GM12872 (cell line): ENCODE data around the gene OR2L5.

Experiments
- TF ChIP-seq, protein P1 (sequence below): IDR thresholded peaks from 3 replicates; pipeline ENCODE4 v1.5.1; 2011; ENCODE audit warnings: low read depth, mild to moderate bottlenecking, low read length, moderate library complexity; ENCODE audit not compliant: insufficient read depth

Gene OR2L5, protein sequence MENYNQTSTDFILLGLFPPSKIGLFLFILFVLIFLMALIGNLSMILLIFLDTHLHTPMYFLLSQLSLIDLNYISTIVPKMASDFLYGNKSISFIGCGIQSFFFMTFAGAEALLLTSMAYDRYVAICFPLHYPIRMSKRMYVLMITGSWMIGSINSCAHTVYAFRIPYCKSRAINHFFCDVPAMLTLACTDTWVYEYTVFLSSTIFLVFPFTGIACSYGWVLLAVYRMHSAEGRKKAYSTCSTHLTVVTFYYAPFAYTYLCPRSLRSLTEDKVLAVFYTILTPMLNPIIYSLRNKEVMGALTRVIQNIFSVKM

DNA sequence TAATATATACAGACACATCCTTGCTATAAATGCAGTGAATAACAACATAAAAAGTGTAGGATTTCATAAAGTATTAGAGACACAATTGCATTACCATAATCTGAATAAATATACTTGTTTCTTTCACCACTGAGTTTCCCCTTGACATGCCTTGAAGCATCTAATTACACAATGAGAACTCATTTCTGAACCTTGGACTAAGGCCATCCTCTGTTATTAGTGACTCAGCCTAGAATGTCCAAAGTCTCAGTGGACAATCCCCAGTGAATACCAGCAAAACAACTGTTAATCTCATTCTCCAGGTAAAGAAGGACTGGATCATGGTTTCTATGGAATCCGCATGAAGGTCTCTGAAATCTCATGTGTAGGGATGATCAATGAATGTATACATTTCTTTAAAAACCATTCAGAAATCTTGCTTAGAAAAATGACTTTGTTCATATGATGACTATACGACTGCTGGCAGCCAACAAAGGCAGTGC is at the start of gene OR2L5:
TSS of gene OR2L5 (plus strand) at position 432 of the 482 bp plus-strand sequence. CDS start 8,288 bp downstream, outside the sequence.
- TF ChIP-seq, protein P1, sequence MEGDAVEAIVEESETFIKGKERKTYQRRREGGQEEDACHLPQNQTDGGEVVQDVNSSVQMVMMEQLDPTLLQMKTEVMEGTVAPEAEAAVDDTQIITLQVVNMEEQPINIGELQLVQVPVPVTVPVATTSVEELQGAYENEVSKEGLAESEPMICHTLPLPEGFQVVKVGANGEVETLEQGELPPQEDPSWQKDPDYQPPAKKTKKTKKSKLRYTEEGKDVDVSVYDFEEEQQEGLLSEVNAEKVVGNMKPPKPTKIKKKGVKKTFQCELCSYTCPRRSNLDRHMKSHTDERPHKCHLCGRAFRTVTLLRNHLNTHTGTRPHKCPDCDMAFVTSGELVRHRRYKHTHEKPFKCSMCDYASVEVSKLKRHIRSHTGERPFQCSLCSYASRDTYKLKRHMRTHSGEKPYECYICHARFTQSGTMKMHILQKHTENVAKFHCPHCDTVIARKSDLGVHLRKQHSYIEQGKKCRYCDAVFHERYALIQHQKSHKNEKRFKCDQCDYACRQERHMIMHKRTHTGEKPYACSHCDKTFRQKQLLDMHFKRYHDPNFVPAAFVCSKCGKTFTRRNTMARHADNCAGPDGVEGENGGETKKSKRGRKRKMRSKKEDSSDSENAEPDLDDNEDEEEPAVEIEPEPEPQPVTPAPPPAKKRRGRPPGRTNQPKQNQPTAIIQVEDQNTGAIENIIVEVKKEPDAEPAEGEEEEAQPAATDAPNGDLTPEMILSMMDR = no peak

DNA sequence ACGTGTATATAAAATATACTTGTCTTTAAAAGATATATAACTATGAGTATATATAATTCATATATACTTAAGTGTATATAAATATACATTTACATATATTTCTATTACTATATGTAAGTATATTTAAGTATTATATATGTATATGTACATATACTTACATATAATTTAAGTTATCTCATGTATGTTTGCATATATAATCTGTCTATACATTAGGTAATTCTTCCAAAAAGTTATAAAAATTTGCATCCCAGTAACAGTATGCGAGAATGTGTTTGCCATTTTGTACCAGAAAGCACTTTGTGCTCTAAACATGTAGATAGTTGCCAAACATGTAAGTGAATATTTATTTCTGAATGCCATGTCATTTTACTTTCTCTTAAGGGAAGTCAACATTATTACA is 48.5 kb upstream of the OR2L5 start, which contains the start of gene OR2AK2:
TSS of gene OR2AK2 (plus strand) at position 301 of the 400 bp plus-strand sequence. CDS start 144 bp downstream, outside the sequence.
- TF ChIP-seq, protein P1 = no peak

DNA sequence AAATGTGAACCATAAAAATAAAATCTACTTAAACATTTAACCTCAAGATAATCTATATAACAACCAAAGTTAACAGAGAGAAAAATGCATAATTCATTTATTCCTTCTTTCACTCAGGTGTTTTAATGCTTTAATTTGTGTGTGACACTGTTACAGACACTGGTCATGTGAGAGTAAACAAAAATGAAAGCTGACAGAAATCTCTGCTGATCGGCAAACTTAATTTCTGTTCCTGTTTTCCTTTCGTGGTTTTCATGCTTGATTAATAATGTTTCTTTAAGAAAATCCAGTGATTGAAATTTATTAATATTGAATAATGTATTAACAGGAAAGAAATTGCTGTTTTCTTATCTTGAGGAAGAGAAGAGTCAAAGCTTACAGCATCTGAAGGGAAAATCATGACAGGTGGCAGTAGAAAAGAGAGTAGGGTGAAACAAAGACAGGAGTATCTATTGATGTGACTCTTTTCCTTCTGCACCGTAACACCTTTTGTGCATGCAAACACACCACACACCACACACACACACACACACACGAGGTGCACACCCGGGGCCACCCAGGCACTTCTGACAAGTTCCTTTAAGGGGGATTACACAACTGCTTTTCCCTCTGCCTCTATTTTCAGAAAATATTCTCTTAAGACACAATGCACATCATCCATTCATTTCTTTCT is 46.8 kb upstream of the OR2L5 start:
- TF ChIP-seq, protein P1 = no peak

DNA sequence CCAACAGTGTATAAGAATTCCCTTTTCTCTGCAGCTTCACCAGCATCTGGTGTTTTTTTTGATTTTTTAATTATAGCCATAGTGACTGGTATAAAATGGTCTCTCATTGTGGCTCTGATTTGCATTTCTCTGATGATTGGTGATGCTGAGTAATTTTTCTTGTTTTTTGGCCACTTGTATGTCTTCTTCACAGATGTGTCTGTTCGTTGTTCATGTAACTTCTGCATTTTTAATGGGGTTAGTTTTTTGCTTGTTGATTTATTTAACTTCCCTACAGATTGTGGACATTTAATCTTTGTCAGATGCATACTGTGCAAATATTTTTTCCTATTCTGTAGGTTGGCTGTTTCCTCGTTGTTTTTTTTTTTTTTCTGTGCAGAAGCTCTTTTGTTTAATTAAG is 20.5 kb upstream of the OR2L5 start:
- TF ChIP-seq, protein P1 = no peak

DNA sequence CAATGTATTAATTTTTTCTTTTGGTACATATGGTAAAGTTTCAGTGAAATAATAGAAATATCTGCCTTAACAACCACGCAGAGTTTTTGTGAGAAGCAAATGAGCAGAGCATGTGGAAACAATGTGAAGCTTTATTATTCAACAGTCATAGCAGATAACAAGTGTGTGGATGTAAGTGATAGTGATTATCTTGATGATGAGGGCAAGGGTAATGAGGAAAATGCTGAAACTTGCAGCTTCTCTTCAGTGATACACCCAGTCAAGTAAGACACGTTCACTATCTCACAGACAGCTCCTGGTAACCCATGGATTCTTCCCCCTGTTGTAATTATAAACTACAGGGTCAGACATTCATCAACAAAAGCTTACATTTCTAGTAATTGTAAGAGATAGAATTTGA is 14.6 kb upstream of the OR2L5 start:
- TF ChIP-seq, protein P1 = no peak

DNA sequence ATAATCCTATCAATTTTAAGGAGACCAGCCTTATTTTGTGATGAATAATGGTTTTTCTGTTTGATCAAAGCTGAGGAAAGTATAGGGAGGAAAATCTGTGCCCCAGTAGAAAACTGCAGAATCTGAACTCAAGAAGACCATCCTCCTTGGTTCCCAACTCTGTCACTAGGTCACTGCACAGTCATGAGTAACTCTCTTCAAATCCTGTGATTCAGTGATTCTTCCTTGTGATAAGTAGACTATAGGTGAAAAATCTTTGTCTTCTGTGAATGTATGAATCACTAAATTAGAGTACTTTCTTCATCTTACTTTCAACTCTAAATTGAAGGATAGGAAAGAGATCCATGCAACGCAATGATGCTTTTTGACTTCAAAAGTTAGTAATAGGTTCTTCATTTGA is 13.3 kb upstream of the OR2L5 start:
- TF ChIP-seq, protein P1 = no peak

DNA sequence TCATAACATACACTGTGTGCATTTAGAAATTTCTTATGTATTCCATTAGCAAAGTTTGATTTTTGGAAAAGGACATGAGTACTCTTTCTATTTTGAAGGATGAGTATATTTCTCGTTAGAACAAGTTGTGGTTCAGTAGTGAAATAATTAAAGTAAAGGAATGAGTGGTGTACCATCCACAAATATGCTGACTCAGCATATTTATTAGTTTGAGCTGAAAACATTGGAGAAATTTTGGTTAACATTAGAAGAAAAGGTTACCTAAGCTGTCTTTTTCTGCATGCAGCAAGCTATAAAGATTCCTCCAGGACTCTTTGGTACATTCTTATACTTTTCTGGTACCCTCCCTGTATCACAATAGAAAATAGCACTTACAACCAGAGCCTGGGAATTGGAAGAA is 5.7 kb upstream of the OR2L5 start:
- TF ChIP-seq, protein P1 = no peak
